NCI-H526 (cell line): ENCODE results near the gene DOP1B.
A peak's percentile ranks its signal among the peaks of the same experiment; 100 is the strongest.
"Not testable (repeated sequence)": the region's sequence is repeated elsewhere in the genome, so short reads cannot be mapped to it uniquely, and the experiment has no call there.

Source experiments
- DNase-seq, 2 experiments: peaks; one replicate each; lab custom pipeline; 2025; lab: John Stamatoyannopoulos, UW

Gene DOP1B

GRCh38 chr21:36171336-36171735 is 14.7 kb downstream of the DOP1B start:
- no peak for DNase-seq

DNA sequence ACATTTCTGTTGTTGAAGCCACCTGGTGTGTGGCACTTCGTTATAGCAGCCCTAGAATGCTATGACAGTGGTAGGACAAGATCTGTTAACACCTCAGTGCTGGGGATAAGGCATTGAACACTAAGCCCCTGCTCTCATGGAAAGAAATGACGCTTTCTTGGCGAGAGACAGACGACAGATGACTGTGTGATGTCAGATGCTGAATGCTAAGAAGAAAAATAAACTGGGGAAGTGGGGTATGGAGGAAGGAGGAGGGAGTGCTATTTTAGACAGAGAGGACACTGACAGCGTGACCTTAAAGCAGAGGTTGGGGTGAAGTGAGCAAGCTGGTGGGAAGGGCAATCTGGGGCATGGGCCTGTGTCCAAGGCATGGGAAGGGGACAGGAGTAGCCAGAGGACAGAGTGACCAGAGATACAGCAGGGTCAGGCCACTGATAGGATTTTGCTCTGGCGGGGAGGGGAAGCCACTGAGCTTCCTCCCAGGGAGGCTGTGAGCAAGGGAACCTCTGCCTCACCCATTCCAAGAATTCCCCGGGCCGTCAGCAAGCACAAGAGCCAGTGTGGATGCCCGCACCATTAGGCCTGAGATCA is 15.2 kb downstream of the DOP1B start:
- DNase-seq, result no peak

GRCh38 chr21:36174780-36175179 is 18.2 kb downstream of the DOP1B start:
- no peak for DNase-seq

- DNase-seq, result no peak
Measured at GRCh38 chr21:36175771-36176565, 19.3 kb downstream of the DOP1B start.

DNA sequence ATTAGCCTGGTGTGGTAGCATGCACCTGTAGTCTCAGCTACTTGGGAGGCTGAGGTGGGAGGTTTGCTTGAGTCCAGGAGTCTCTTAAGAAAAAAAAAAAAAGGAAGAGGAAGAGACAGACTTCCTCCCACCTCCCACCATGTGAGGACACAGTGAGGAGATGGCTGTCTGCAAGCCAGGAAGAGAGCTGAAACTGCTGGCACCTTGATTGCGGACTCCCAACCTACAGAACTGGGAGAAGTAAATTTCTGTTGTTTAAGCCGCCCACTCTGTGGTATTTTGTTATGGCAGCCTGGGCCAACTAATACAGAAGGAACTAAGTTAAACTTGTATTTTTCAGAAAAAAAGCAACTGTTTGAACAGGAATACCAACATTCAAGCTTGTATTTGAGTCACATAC is 21.7 kb downstream of the DOP1B start:
- DNase-seq, result no peak

DNA sequence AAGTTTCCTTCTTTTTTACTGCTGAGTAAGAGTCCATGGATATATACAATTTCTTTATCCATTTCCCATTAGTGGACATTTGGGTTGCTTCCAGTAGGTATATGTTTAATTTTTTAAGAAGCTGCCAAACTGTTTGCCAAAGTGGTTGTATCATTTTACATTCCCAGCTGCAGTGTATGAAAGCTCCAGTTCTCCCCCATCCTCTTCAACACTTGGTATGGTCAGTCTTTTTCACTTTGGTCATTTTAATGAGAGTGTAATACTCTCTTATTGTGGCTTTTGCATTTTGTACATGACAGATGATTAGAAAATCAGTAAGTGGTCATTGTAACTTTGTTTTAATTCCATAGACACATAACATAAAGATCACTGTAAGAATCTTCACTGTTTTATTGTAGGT is 22.5 kb downstream of the DOP1B start:
- DNase-seq, result no peak

GRCh38 chr21:36180963-36181362 is 24.3 kb downstream of the DOP1B start:
- no peak for DNase-seq

DNA sequence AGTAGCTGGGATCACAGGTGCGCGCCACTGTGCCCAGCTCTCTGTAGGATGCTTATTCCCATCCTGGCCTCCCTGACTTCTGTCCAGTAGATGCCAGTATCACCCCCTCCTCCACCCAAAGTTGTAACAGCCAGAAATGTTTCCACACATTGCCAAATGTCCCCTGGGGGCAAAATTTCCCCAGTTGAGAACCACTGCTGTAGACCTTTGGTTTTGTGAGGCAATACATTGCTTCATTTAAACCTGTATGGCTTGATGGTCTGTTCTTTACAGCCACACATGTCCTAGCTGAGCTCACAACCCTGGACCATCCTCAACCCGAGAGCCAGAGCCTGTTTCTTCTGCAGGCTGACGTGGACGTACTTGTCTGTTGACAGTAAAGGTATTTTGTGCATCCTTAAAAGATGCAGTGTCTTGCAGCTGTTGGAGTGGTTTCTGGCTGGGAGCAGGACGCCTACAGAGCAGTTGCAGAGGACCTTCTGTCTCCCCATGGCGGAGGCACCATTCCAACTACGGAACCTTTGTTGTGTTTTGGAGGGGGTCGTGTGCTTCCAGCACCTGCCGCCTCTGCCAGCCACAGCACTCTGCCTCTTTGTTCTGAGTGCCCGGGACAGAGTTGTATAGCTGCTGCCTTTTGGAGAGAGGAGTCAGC is 26.6 kb downstream of the DOP1B start:
- no peak for DNase-seq

DNA sequence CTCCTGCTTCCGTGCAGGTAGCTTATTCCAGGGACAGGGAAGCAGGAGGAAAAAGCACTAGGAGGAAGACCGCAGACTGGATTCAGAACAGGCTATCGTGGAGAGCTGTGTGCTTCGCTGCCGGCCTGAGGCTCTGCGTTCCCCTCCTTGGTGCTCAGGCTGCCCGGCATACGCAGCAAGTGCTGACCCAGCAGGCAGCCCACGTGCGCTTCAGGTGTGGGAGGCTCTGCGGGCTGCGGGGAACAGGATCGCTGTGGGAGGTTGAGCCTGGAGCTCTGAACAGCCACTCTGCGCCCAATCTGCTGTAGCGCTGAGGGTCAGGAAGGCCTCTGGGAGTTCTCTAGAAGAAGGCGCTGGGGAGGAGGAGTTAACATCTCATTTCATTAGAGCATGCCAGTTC is 27.9 kb downstream of the DOP1B start:
- DNase-seq, result no peak

DNA sequence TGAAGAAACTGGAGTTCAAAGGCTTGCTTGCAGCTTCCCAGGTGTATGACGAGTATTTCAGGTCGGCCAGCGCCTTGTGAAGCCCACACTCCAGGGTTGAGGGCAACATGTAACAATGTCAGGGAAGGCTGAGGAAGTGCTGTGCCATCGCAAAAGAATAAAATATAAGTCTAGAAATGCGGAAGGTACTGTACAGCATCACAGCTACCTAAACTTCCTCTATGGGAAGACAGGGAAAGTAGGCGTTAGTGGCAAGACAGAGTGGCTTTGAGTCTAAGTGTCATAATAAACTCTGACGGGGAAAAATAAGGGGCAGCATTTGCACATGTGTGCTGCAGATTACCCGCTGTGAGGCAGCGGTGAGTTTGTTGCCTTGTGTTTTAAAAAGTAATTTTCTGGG is 28.9 kb downstream of the DOP1B start:
- DNase-seq, result no peak

DNA sequence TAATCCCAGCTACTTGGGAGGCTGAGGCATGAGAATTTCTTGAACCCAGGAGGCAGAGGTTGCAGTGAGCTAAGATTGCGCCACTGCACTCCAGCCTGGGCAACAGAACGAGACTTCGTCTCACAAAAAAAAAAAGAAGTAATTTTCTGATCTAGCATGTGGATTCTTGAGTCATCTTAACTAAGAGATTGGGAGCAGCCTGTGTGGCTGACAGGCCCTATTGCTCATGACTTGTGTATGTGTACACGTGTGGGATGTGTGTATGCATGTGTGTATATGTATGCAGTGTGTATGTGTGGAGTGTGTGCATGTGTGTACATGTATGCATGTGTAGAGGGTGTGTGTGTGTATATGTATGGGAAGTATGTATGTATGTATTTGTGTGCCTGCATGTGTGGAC is 29.5 kb downstream of the DOP1B start:
- DNase-seq, result no peak

- DNase-seq, result no peak
Measured at GRCh38 chr21:36186506-36187399, 30.1 kb downstream of the DOP1B start.

GRCh38 chr21:36188081-36188681 is 31.6 kb downstream of the DOP1B start:
- peak; percentile 80 to 82 for DNase-seq

DNA sequence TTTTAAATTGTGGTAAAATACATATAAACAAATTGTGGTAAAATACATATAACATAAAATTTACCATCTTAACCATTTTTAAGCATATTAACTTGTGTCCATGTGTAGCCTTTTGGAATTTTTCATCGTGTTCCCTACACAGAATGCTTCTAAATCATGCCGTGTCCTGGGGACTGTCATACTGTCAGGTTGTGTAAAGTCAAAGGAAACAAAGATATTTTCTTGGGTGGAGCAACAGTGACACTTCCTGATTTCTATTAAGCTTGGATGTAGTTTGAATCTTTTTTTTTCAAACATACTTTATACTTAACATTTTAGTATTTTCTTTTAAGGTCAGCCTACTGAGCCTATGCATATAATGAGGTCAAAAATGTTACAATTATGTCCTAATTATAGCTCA is 32.3 kb downstream of the DOP1B start:
- DNase-seq, result no peak

- no peak for DNase-seq
Measured at GRCh38 chr21:36190736-36191135, 34.1 kb downstream of the DOP1B start.

- peak in 1 of 2 experiments; percentile 7 for DNase-seq
Measured at GRCh38 chr21:36193200-36193599, 36.6 kb downstream of the DOP1B start.

GRCh38 chr21:36194024-36194423 is 37.4 kb downstream of the DOP1B start:
- no peak for DNase-seq

DNA sequence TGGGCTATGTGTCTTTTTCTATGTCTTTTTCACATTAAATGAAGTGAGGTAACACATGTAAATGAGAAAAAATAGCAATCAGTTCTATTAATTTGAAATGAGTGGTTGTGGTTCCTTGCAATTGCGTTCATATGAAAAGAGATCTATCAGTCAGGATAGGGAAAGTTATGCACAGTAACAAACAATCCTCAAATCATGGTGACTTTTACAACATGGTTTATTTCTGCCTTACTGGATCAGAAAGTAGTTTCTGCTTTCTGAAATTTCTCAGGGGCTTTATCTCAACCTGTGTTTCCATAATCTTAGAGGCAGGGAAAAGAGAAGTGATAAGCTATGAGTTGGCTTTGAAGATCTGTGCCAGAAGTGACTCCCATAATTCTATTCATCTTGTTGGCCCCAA is 39.0 kb downstream of the DOP1B start:
- DNase-seq, result no peak

- DNase-seq, result no peak
Measured at GRCh38 chr21:36199021-36199420, 42.4 kb downstream of the DOP1B start.

DNA sequence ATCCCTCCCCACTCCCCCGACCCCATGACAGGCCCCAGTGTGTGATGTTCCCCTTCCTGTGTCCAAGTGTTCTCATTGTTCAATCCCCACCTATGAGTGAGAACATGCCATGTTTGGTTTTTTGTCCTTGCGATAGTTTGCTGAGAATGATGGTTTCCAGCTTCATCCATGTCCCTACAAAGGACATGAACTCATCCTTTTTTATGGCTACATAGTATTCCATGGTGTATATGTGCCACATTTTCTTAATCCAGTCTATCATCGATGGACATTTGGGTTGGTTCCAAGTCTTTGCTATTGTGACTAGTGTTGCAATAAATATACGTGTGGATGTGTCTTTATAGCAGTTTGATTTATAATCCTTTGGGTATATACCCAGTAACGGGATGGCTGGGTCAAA is 43.0 kb downstream of the DOP1B start:
- not testable (repeated sequence) for DNase-seq

- no peak for DNase-seq
Measured at GRCh38 chr21:36200081-36200561, 43.5 kb downstream of the DOP1B start.
